GM12864 (cell line): ENCODE data around the gene CBFA2T3.
"Not testable (repeated sequence)": the region's sequence is repeated elsewhere in the genome, so short reads cannot be mapped to it uniquely, and the experiment has no call there.

Experiments used
- DNase-seq: peaks from one replicate; pipeline ENCODE4 v3.0.0-alpha.2; 2011; ENCODE audit warnings: low read depth
- H3K4me3 ChIP-seq: 2 replicates; pipeline ENCODE4 v1.5.1; 2011; ENCODE audit warnings: mild to moderate bottlenecking, low read depth, low read length, control low read depth
- CTCF ChIP-seq: IDR thresholded peaks from 2 replicates; pipeline ENCODE4 v1.5.1; 2011; ENCODE audit warnings: low read depth, mild to moderate bottlenecking, moderate library complexity, low read length, control low read depth, inconsistent platforms; ENCODE audit errors: missing control alignments

CBFA2T3 gene

GRCh38 chr16:89005201-89006035, 28.4 kb upstream of the CBFA2T3 start:
- no peak overlapping the region for H3K4me3 ChIP-seq
- no peak for TF ChIP-seq CTCF
- no peak for DNase-seq

GRCh38 chr16:89004209-89004831, 27.3 kb upstream of the CBFA2T3 start:
- no peak for DNase-seq
- no peak for TF ChIP-seq CTCF
- no peak overlapping the region for H3K4me3 ChIP-seq

- DNase-seq = no peak
- no peak overlapping the region for H3K4me3 ChIP-seq
- no peak for TF ChIP-seq CTCF
Observed at GRCh38 chr16:89003831-89004208, 26.8 kb upstream of the CBFA2T3 start.

GRCh38 chr16:89002851-89003830, 26.1 kb upstream of the CBFA2T3 start:
- no peak for DNase-seq
- H3K4me3 ChIP-seq = no peak overlapping the region
- no peak for TF ChIP-seq CTCF

- not testable (repeated sequence) for H3K4me3 ChIP-seq, DNase-seq
Observed at GRCh38 chr16:89002081-89002480, 25.1 kb upstream of the CBFA2T3 start.

GRCh38 chr16:89001117-89002027, 24.4 kb upstream of the CBFA2T3 start:
- no peak for DNase-seq
- no peak for TF ChIP-seq CTCF
- H3K4me3 ChIP-seq = no peak overlapping the region
